SK-N-SH (cell line): ENCODE measurements around the gene FCER2. TPM values are rescaled to one million over a fixed set of nuclear protein-coding genes. Genes with fewer than 3 reads are reported as not detected.

Experiments used
- CTCF ChIA-PET: fragments of 300-600, 350-600 bp; formaldehyde crosslinking; extraction: SDS; loops from one replicate; lab custom pipeline; 2021; lab: Yijun Ruan, JAX
- POLR2A ChIA-PET: fragments of 350-600 bp; sonication (Branson Sonifier 250); formaldehyde crosslinking; extraction: SDS; loops from one replicate; lab custom pipeline; 2020; ENCODE audit warnings: antibody characterized with exemption, inconsistent platforms; lab: Yijun Ruan, JAX
- DNase-seq: peaks from one replicate; pipeline ENCODE4 v3.0.0; 2012
- H2AFZ ChIP-seq: fragments of 200-600 bp; sonication (generic); 2 replicates; pipeline ENCODE4 v1.8.1; 2016; ENCODE audit warnings: antibody characterized with exemption, mild to moderate bottlenecking, low read depth
- H3F3A ChIP-seq: fragments of 200-600 bp; sonication (generic); replicated peaks from 2 replicates; pipeline ENCODE3; 2016; ENCODE audit warnings: antibody characterized with exemption, mild to moderate bottlenecking; ENCODE audit not compliant: insufficient read depth
- H3K27ac ChIP-seq, 2 experiments: fragments of 200-500 bp in 1 of 2; fragments of 200-600 bp in 1 of 2; sonication (Bioruptor generic) in 1 of 2; sonication (generic), shearing (Covaris generic) in 1 of 2; 2 replicates each; pipeline versions ENCODE4 v1.5.1 to v1.6.1; 2014 to 2016; ENCODE audit warnings: low read depth in 2 of 2, inconsistent platforms in 1 of 2, low read length in 1 of 2, mild to moderate bottlenecking in 1 of 2, mixed read lengths in 1 of 2
- H3K27me3 ChIP-seq: fragments of 200-600 bp; sonication (generic), shearing (Covaris generic); 2 replicates; pipeline ENCODE4 v1.6.1; 2016; ENCODE audit warnings: mixed run types; ENCODE audit not compliant: insufficient read depth
- H3K36me3 ChIP-seq, 2 experiments: fragments of 200-500 bp in 1 of 2; fragments of 200-600 bp in 1 of 2; sonication (Bioruptor generic) in 1 of 2; sonication (generic) in 1 of 2; replicated peaks in 1 of 2; 2 replicates each; pipeline versions ENCODE3 to v1.5.1; 2014 to 2016; ENCODE audit warnings: low read length in 1 of 2, mild to moderate bottlenecking in 1 of 2; ENCODE audit not compliant: insufficient read depth in 2 of 2, control insufficient read depth in 1 of 2
- H3K4me1 ChIP-seq, 2 experiments: fragments of 200-500 bp in 1 of 2; fragments of 200-600 bp in 1 of 2; sonication (Bioruptor generic) in 1 of 2; sonication (generic), shearing (Covaris generic) in 1 of 2; 2 replicates each; pipeline versions ENCODE4 v1.5.1 to v1.6.1; 2014 to 2016; ENCODE audit warnings: low read depth in 1 of 2, low read length in 1 of 2, mixed run types in 1 of 2; ENCODE audit not compliant: insufficient read depth in 2 of 2, control insufficient read depth in 1 of 2
- H3K4me2 ChIP-seq: fragments of 200-600 bp; sonication (generic), shearing (Covaris generic); 2 replicates; pipeline ENCODE4 v1.6.1; 2017; ENCODE audit warnings: mixed run types
- H3K4me3 ChIP-seq, 2 experiments: fragments of 200-500 bp in 1 of 2; fragments of 200-600 bp in 1 of 2; sonication (Bioruptor generic) in 1 of 2; sonication (generic), shearing (Covaris generic) in 1 of 2; 2 replicates each; pipeline versions ENCODE4 v1.5.1 to v1.8.1; 2014 to 2016; ENCODE audit warnings: low read depth in 2 of 2, inconsistent platforms in 1 of 2, low read length in 1 of 2, mild to moderate bottlenecking in 1 of 2, mixed read lengths in 1 of 2, moderate library complexity in 1 of 2
- H3K79me2 ChIP-seq: fragments of 200-600 bp; sonication (generic); 2 replicates; pipeline ENCODE4 v1.8.1; 2017; ENCODE audit warnings: mild to moderate bottlenecking; ENCODE audit not compliant: insufficient read depth
- H3K9ac ChIP-seq: fragments of 200-600 bp; sonication (generic); 2 replicates; pipeline ENCODE4 v1.6.1; 2017; ENCODE audit warnings: mixed run types
- H3K9me2 ChIP-seq: fragments of 200-600 bp; sonication (generic); 2 replicates; pipeline ENCODE4 v1.6.1; 2017; ENCODE audit warnings: mixed run types
- H3K9me3 ChIP-seq: fragments of 200-600 bp; sonication (generic); 2 replicates; pipeline ENCODE4 v1.6.1; 2017; ENCODE audit warnings: mixed run types, mild to moderate bottlenecking, moderate library complexity
- H4K20me1 ChIP-seq: fragments of 200-600 bp; sonication (generic); 2 replicates; pipeline ENCODE4 v1.6.1; 2017; ENCODE audit warnings: mild to moderate bottlenecking, mixed run types; ENCODE audit not compliant: insufficient read depth
- CHD2 ChIP-seq: fragments of 150-350 bp; IDR thresholded peaks from 2 replicates; pipeline ENCODE4 v1.6.1; 2018; ENCODE audit warnings: low read length; ENCODE audit not compliant: partially characterized antibody
- EP300 ChIP-seq, 2 experiments: IDR thresholded peaks; 2 replicates each; pipeline versions ENCODE4 v1.4.0 to v1.6.1; 2012; ENCODE audit warnings: borderline replicate concordance in 1 of 2, low read depth in 1 of 2, low read length in 1 of 2
- FOXM1 ChIP-seq: IDR thresholded peaks from 2 replicates; pipeline ENCODE4 v1.4.0; 2012; ENCODE audit warnings: low read depth, mild to moderate bottlenecking
- GABPA ChIP-seq: IDR thresholded peaks from 2 replicates; pipeline ENCODE4 v1.4.0; 2012; ENCODE audit warnings: low read depth, mild to moderate bottlenecking
- IRF3 ChIP-seq: fragments of 150-350 bp; IDR thresholded peaks from 2 replicates; pipeline ENCODE4 v1.6.1; 2016; ENCODE audit warnings: mild to moderate bottlenecking, low read depth, low read length
- MAX ChIP-seq: IDR thresholded peaks from 2 replicates; pipeline ENCODE4 v1.4.0; 2012; ENCODE audit warnings: low read depth
- NFIC ChIP-seq: IDR thresholded peaks from 2 replicates; pipeline ENCODE4 v1.4.0; 2012; ENCODE audit warnings: borderline replicate concordance
- NRF1 ChIP-seq: IDR thresholded peaks from 2 replicates; pipeline ENCODE4 v1.6.1; 2012; ENCODE audit warnings: low read depth, mild to moderate bottlenecking, low read length
- PBX3 ChIP-seq: IDR thresholded peaks from 2 replicates; pipeline ENCODE4; 2012
- POLR2AphosphoS5 ChIP-seq: IDR thresholded peaks from 2 replicates; pipeline ENCODE4 v1.6.1; 2012; ENCODE audit warnings: low read depth, low read length
- RAD21 ChIP-seq: IDR thresholded peaks from 2 replicates; pipeline ENCODE4 v1.6.1; 2012; ENCODE audit warnings: mild to moderate bottlenecking, low read length
- RFX5 ChIP-seq: IDR thresholded peaks from 2 replicates; pipeline ENCODE4 v1.6.1; 2012; ENCODE audit warnings: mild to moderate bottlenecking, improper control_type of control experiment, low read length
- SIN3A ChIP-seq: IDR thresholded peaks from 2 replicates; pipeline ENCODE4 v1.6.1; 2012; ENCODE audit warnings: low read depth, mild to moderate bottlenecking, low read length, moderate library complexity, borderline replicate concordance
- TAF1 ChIP-seq: IDR thresholded peaks from 2 replicates; pipeline ENCODE4 v1.6.1; 2012; ENCODE audit warnings: low read depth, mild to moderate bottlenecking, low read length, moderate library complexity, borderline replicate concordance
- TCF12 ChIP-seq: IDR thresholded peaks from 2 replicates; pipeline ENCODE4 v1.4.0; 2012
- TEAD4 ChIP-seq: IDR thresholded peaks from 2 replicates; pipeline ENCODE4 v1.4.0; 2012; ENCODE audit warnings: mild to moderate bottlenecking, borderline replicate concordance; ENCODE audit not compliant: insufficient read depth
- USF1 ChIP-seq: IDR thresholded peaks from 2 replicates; pipeline ENCODE4 v1.4.0; 2012; ENCODE audit warnings: low read depth, borderline replicate concordance
- USF2 ChIP-seq: fragments of 150-350 bp; IDR thresholded peaks from 2 replicates; pipeline ENCODE4 v1.6.1; 2017; ENCODE audit warnings: antibody characterized with exemption, low read length, low read depth, borderline replicate concordance
- YY1 ChIP-seq: IDR thresholded peaks from 2 replicates; pipeline ENCODE4 v1.4.0; 2012; ENCODE audit warnings: low read depth, mild to moderate bottlenecking
- ZBTB33 ChIP-seq: IDR thresholded peaks from 2 replicates; pipeline ENCODE4 v1.4.0; 2012; ENCODE audit warnings: low read depth, borderline replicate concordance
- WGBS: methylation state at CpG from one replicate; pipeline ENCODE4 v1.1.6; 2017; ENCODE audit warnings: low lambda C conversion rate; 5-methylcytosine and 5-hydroxymethylcytosine counted together
- polyA plus RNA-seq, 3 experiments: library from polyadenylated mRNA; depleted of rRNA; stranded (reverse); fragments of >200 nt; gene quantifications; 2 replicates each; pipeline ENCODE4 v1.2.3, GENCODE V29; 2012

The FCER2 gene
- polyA plus RNA-seq, 1 of the 3 experiments (the other 2 are of a cell fraction): not detected

- Histone ChIP-seq H3F3A (no peaks in the 10 kb centered on the region), H3K4me1 (no peaks in the 10 kb centered on the region), H3K79me2 (no peaks in the 10 kb centered on the region), H3K27me3 (peaks cover 42% of the 10 kb centered on the region), H3K36me3 (no peaks in the 10 kb centered on the region), H3K27ac (no peak overlapping the region), H3K4me2 (no peak overlapping the region), H3K9me3 (no peaks in the 10 kb centered on the region), H4K20me1 (no peaks in the 10 kb centered on the region), H3K9me2 (no peaks in the 10 kb centered on the region), H2AFZ (no peak overlapping the region), H3K4me3 (no peak overlapping the region), H3K9ac (no peak overlapping the region)
- no peak for TF ChIP-seq EP300 (IDR thresholded peaks at IDR 0.05; ENCODE audit: borderline replicate concordance in 1 of 2, low read depth in 1 of 2, low read length in 1 of 2)
- no peak for TF ChIP-seq YY1
- TF ChIP-seq PBX3: no peak
- no peak for TF ChIP-seq TEAD4
- no peak for TF ChIP-seq ZBTB33
- TF ChIP-seq NFIC: no peak
- no peak for TF ChIP-seq GABPA
- no peak for TF ChIP-seq RFX5
- TF ChIP-seq SIN3A: no peak
- no peak for TF ChIP-seq NRF1
- TF ChIP-seq TCF12: no peak
- no peak for TF ChIP-seq MAX
- TF ChIP-seq RAD21: no peak
- TF ChIP-seq IRF3: no peak
- POLR2A ChIA-PET: no interaction called here
- 51% methylated on average over 5 of the region's 5 CpGs for WGBS
- DNase-seq: no peak
- CTCF ChIA-PET: interaction anchor here (1.4 kb wide), 1 partner anchor 30 kb away, joined by 4 read pairs; the partner anchor contains the start of gene TRAPPC5
Observed at GRCh38 chr19:7710616-7711015, 8.7 kb upstream of the FCER2 start.

GRCh38 chr19:7709932-7710460 lies 8.1 kb upstream of the FCER2 start:
- Histone ChIP-seq H3K79me2 (no peaks in the 10 kb centered on the region), H3K4me1 (no peaks in the 10 kb centered on the region), H3K27me3 (peaks cover 46% of the 10 kb centered on the region), H3K36me3 (no peaks in the 10 kb centered on the region), H3K9me2 (no peaks in the 10 kb centered on the region), H2AFZ (no peak overlapping the region), H3F3A (no peaks in the 10 kb centered on the region), H3K4me2 (no peak overlapping the region), H3K9ac (no peak overlapping the region), H3K27ac (no peak overlapping the region), H4K20me1 (no peaks in the 10 kb centered on the region), H3K4me3 (no peak overlapping the region), H3K9me3 (no peaks in the 10 kb centered on the region)
- TF ChIP-seq TAF1 (no peak), USF2 (no peak), CHD2 (no peak), FOXM1 (no peak), NFIC (no peak), USF1 (no peak), RFX5 (no peak), GABPA (no peak), POLR2AphosphoS5 (no peak), PBX3 (no peak)
- DNase-seq: no peak
- ChIA-PET CTCF (interaction anchor here (1.4 kb wide), 1 partner anchor 29 kb away, joined by 4 read pairs; the partner anchor contains the start of gene TRAPPC5), POLR2A (no interaction called here)
- 7% methylated on average over 10 of the region's 10 CpGs for WGBS
